SK-N-SH (cell line): Measurements from ENCODE around the gene MAPT. TPM values are rescaled to one million over a fixed set of nuclear protein-coding genes. Genes with fewer than 3 reads are reported as not detected.

ENCODE experiments used
- CTCF ChIA-PET: fragments of 300-600, 350-600 bp; formaldehyde crosslinking; extraction: SDS; loops from one replicate; lab custom pipeline; 2021; lab: Yijun Ruan, JAX
- POLR2A ChIA-PET: fragments of 350-600 bp; sonication (Branson Sonifier 250); formaldehyde crosslinking; extraction: SDS; loops from one replicate; lab custom pipeline; 2020; ENCODE audit warnings: antibody characterized with exemption, inconsistent platforms; lab: Yijun Ruan, JAX
- DNase-seq: peaks from one replicate; pipeline ENCODE4 v3.0.0; 2012
- H2AFZ ChIP-seq: fragments of 200-600 bp; sonication (generic); 2 replicates; pipeline ENCODE4 v1.8.1; 2016; ENCODE audit warnings: antibody characterized with exemption, mild to moderate bottlenecking, low read depth
- H3F3A ChIP-seq: fragments of 200-600 bp; sonication (generic); replicated peaks from 2 replicates; pipeline ENCODE3; 2016; ENCODE audit warnings: antibody characterized with exemption, mild to moderate bottlenecking; ENCODE audit not compliant: insufficient read depth
- H3K27ac ChIP-seq, 2 experiments: fragments of 200-500 bp in 1 of 2; fragments of 200-600 bp in 1 of 2; sonication (Bioruptor generic) in 1 of 2; sonication (generic), shearing (Covaris generic) in 1 of 2; 2 replicates each; pipeline versions ENCODE4 v1.5.1 to v1.6.1; 2014 to 2016; ENCODE audit warnings: low read depth in 2 of 2, inconsistent platforms in 1 of 2, low read length in 1 of 2, mild to moderate bottlenecking in 1 of 2, mixed read lengths in 1 of 2
- H3K27me3 ChIP-seq: fragments of 200-600 bp; sonication (generic), shearing (Covaris generic); 2 replicates; pipeline ENCODE4 v1.6.1; 2016; ENCODE audit warnings: mixed run types; ENCODE audit not compliant: insufficient read depth
- H3K36me3 ChIP-seq, 2 experiments: fragments of 200-500 bp in 1 of 2; fragments of 200-600 bp in 1 of 2; sonication (Bioruptor generic) in 1 of 2; sonication (generic) in 1 of 2; replicated peaks in 1 of 2; 2 replicates each; pipeline versions ENCODE3 to v1.5.1; 2014 to 2016; ENCODE audit warnings: low read length in 1 of 2, mild to moderate bottlenecking in 1 of 2; ENCODE audit not compliant: insufficient read depth in 2 of 2, control insufficient read depth in 1 of 2
- H3K4me1 ChIP-seq, 2 experiments: fragments of 200-500 bp in 1 of 2; fragments of 200-600 bp in 1 of 2; sonication (Bioruptor generic) in 1 of 2; sonication (generic), shearing (Covaris generic) in 1 of 2; 2 replicates each; pipeline versions ENCODE4 v1.5.1 to v1.6.1; 2014 to 2016; ENCODE audit warnings: low read depth in 1 of 2, low read length in 1 of 2, mixed run types in 1 of 2; ENCODE audit not compliant: insufficient read depth in 2 of 2, control insufficient read depth in 1 of 2
- H3K4me2 ChIP-seq: fragments of 200-600 bp; sonication (generic), shearing (Covaris generic); 2 replicates; pipeline ENCODE4 v1.6.1; 2017; ENCODE audit warnings: mixed run types
- H3K4me3 ChIP-seq, 2 experiments: fragments of 200-500 bp in 1 of 2; fragments of 200-600 bp in 1 of 2; sonication (Bioruptor generic) in 1 of 2; sonication (generic), shearing (Covaris generic) in 1 of 2; 2 replicates each; pipeline versions ENCODE4 v1.5.1 to v1.8.1; 2014 to 2016; ENCODE audit warnings: low read depth in 2 of 2, inconsistent platforms in 1 of 2, low read length in 1 of 2, mild to moderate bottlenecking in 1 of 2, mixed read lengths in 1 of 2, moderate library complexity in 1 of 2
- H3K79me2 ChIP-seq: fragments of 200-600 bp; sonication (generic); 2 replicates; pipeline ENCODE4 v1.8.1; 2017; ENCODE audit warnings: mild to moderate bottlenecking; ENCODE audit not compliant: insufficient read depth
- H3K9ac ChIP-seq: fragments of 200-600 bp; sonication (generic); 2 replicates; pipeline ENCODE4 v1.6.1; 2017; ENCODE audit warnings: mixed run types
- H3K9me2 ChIP-seq: fragments of 200-600 bp; sonication (generic); 2 replicates; pipeline ENCODE4 v1.6.1; 2017; ENCODE audit warnings: mixed run types
- H3K9me3 ChIP-seq: fragments of 200-600 bp; sonication (generic); 2 replicates; pipeline ENCODE4 v1.6.1; 2017; ENCODE audit warnings: mixed run types, mild to moderate bottlenecking, moderate library complexity
- H4K20me1 ChIP-seq: fragments of 200-600 bp; sonication (generic); 2 replicates; pipeline ENCODE4 v1.6.1; 2017; ENCODE audit warnings: mild to moderate bottlenecking, mixed run types; ENCODE audit not compliant: insufficient read depth
- CHD2 ChIP-seq: fragments of 150-350 bp; IDR thresholded peaks from 2 replicates; pipeline ENCODE4 v1.6.1; 2018; ENCODE audit warnings: low read length; ENCODE audit not compliant: partially characterized antibody
- ELF1 ChIP-seq: IDR thresholded peaks from 2 replicates; pipeline ENCODE4 v1.4.0; 2012
- EP300 ChIP-seq, 2 experiments: IDR thresholded peaks; 2 replicates each; pipeline versions ENCODE4 v1.4.0 to v1.6.1; 2012; ENCODE audit warnings: borderline replicate concordance in 1 of 2, low read depth in 1 of 2, low read length in 1 of 2
- EZH2phosphoT487 ChIP-seq: fragments of 200-600 bp; sonication (generic); IDR thresholded peaks from 2 replicates; pipeline ENCODE4 v1.6.1; 2017; ENCODE audit warnings: low read depth, mixed run types, mild to moderate bottlenecking, antibody characterized with exemption, moderate library complexity, borderline replicate concordance
- FOXM1 ChIP-seq: IDR thresholded peaks from 2 replicates; pipeline ENCODE4 v1.4.0; 2012; ENCODE audit warnings: low read depth, mild to moderate bottlenecking
- GABPA ChIP-seq: IDR thresholded peaks from 2 replicates; pipeline ENCODE4 v1.4.0; 2012; ENCODE audit warnings: low read depth, mild to moderate bottlenecking
- MEF2A ChIP-seq: IDR thresholded peaks from 2 replicates; pipeline ENCODE4 v1.4.0; 2012; ENCODE audit warnings: low read depth, borderline replicate concordance
- MXI1 ChIP-seq: IDR thresholded peaks from 2 replicates; pipeline ENCODE4 v1.6.1; 2012; ENCODE audit warnings: mild to moderate bottlenecking, low read depth, low read length, improper control_type of control experiment
- NFIC ChIP-seq: IDR thresholded peaks from 2 replicates; pipeline ENCODE4 v1.4.0; 2012; ENCODE audit warnings: borderline replicate concordance
- POLR2AphosphoS5 ChIP-seq: IDR thresholded peaks from 2 replicates; pipeline ENCODE4 v1.6.1; 2012; ENCODE audit warnings: low read depth, low read length
- RAD21 ChIP-seq: IDR thresholded peaks from 2 replicates; pipeline ENCODE4 v1.6.1; 2012; ENCODE audit warnings: mild to moderate bottlenecking, low read length
- RFX5 ChIP-seq: IDR thresholded peaks from 2 replicates; pipeline ENCODE4 v1.6.1; 2012; ENCODE audit warnings: mild to moderate bottlenecking, improper control_type of control experiment, low read length
- SIN3A ChIP-seq: IDR thresholded peaks from 2 replicates; pipeline ENCODE4 v1.6.1; 2012; ENCODE audit warnings: low read depth, mild to moderate bottlenecking, low read length, moderate library complexity, borderline replicate concordance
- TAF1 ChIP-seq: IDR thresholded peaks from 2 replicates; pipeline ENCODE4 v1.6.1; 2012; ENCODE audit warnings: low read depth, mild to moderate bottlenecking, low read length, moderate library complexity, borderline replicate concordance
- TCF12 ChIP-seq: IDR thresholded peaks from 2 replicates; pipeline ENCODE4 v1.4.0; 2012
- WGBS: methylation state at CpG from one replicate; pipeline ENCODE4 v1.1.6; 2017; ENCODE audit warnings: low lambda C conversion rate; 5-methylcytosine and 5-hydroxymethylcytosine counted together
- polyA plus RNA-seq, 3 experiments: library from polyadenylated mRNA; depleted of rRNA; stranded (reverse); fragments of >200 nt; gene quantifications; 2 replicates each; pipeline ENCODE4 v1.2.3, GENCODE V29; 2012
- TF ChIP-seq, protein P1 (sequence below): fragments of 200-600 bp; sonication (generic); IDR thresholded peaks from 2 replicates; pipeline ENCODE4 v1.6.1; 2017; ENCODE audit warnings: antibody characterized with exemption, mild to moderate bottlenecking, moderate library complexity

Gene MAPT
- polyA plus RNA-seq, 1 of the 3 experiments (the other 2 are of a cell fraction), result 0.74 TPM

DNA sequence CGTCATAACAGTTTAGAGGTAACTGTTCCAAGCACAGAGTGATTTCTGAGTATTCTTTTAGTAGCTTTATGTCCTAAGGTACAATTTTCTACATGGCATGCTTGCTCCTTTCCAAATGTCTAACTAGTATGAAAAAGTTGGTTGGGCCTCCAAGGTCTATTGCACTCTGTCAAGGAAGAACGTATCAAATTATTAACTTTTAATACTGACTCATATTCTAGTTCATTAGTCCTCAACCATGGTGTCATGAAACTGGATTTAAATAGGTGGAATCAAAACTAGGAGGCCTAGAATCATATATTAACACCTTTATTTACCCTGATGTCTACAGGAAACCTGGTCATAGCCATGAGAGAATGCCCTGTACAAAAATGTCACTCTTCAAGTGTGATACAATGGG lies 166.1 kb downstream of the MAPT start:
- Histone ChIP-seq H2AFZ (no peak overlapping the region), H3K4me2 (no peak overlapping the region), H3K9me3 (no peaks in the 10 kb centered on the region), H3F3A (peaks cover 66% of the 10 kb centered on the region), H3K4me3 (no peak overlapping the region), H3K9me2 (no peaks in the 10 kb centered on the region), H3K27ac (no peak overlapping the region), H3K36me3 (peaks cover 20 to 35% of the 10 kb centered on the region in 2 experiments), H3K27me3 (no peaks in the 10 kb centered on the region), H3K9ac (no peak overlapping the region), H4K20me1 (peaks cover 73% of the 10 kb centered on the region), H3K4me1 (peaks cover 2 to 27% of the 10 kb centered on the region in 2 experiments; a peak in 3 of 4 replicates), H3K79me2 (peaks cover 78% of the 10 kb centered on the region)
- no peak for DNase-seq
- CTCF ChIA-PET, result interaction anchor here (1.2 to 5.5 kb wide), 6 partner anchors 8 to 133 kb away, joined by 3 to 48 read pairs (median 8); partner anchors contain the start of gene KANSL1
- TF ChIP-seq POLR2AphosphoS5 (no peak), EP300 (IDR thresholded peaks at IDR 0.05; ENCODE audit: borderline replicate concordance in 1 of 2, low read depth in 1 of 2, low read length in 1 of 2) (no peak), MXI1 (no peak), TCF12 (no peak), MEF2A (no peak), NFIC (no peak), RFX5 (no peak), RAD21 (no peak), SIN3A (no peak), CHD2 (no peak), GABPA (no peak), ELF1 (no peak), EZH2phosphoT487 (no peak), TAF1 (no peak), FOXM1 (no peak)
- POLR2A ChIA-PET, result no interaction called here
- 92% methylated on average over 2 of the region's 2 CpGs for WGBS

GRCh38 chr17:46061435-46061834 lies 167.1 kb downstream of the MAPT start:
- TF ChIP-seq RAD21 (peak; percentile 49), GABPA (no peak)
- TF ChIP-seq, protein P1, sequence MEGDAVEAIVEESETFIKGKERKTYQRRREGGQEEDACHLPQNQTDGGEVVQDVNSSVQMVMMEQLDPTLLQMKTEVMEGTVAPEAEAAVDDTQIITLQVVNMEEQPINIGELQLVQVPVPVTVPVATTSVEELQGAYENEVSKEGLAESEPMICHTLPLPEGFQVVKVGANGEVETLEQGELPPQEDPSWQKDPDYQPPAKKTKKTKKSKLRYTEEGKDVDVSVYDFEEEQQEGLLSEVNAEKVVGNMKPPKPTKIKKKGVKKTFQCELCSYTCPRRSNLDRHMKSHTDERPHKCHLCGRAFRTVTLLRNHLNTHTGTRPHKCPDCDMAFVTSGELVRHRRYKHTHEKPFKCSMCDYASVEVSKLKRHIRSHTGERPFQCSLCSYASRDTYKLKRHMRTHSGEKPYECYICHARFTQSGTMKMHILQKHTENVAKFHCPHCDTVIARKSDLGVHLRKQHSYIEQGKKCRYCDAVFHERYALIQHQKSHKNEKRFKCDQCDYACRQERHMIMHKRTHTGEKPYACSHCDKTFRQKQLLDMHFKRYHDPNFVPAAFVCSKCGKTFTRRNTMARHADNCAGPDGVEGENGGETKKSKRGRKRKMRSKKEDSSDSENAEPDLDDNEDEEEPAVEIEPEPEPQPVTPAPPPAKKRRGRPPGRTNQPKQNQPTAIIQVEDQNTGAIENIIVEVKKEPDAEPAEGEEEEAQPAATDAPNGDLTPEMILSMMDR, result peak; percentile 62
- H4K20me1 ChIP-seq, result peaks cover 67% of the 10 kb centered on the region
- no peak overlapping the region for H3K4me3 ChIP-seq
- no peak overlapping the region for H2AFZ ChIP-seq
- no peaks in the 10 kb centered on the region for H3K27me3 ChIP-seq
- no peak for DNase-seq
- peaks cover 77% of the 10 kb centered on the region for H3K79me2 ChIP-seq
- H3K36me3 ChIP-seq, result peaks cover 29 to 43% of the 10 kb centered on the region in 2 experiments
- H3K4me1 ChIP-seq, result peaks cover 2 to 24% of the 10 kb centered on the region in 2 experiments; a peak in 3 of 4 replicates
- H3K27ac ChIP-seq, result no peak overlapping the region
- ChIA-PET CTCF (interaction anchor here (0.7 to 2.6 kb wide), 4 partner anchors 12 to 1200 kb away, joined by 3 to 12 read pairs (median 4); no protein-coding TSS in a partner anchor), POLR2A (no interaction called here)
- H3K4me2 ChIP-seq, result no peak overlapping the region
- no peaks in the 10 kb centered on the region for H3K9me3 ChIP-seq
- H3K9me2 ChIP-seq, result no peaks in the 10 kb centered on the region
- H3F3A ChIP-seq, result peaks cover 61% of the 10 kb centered on the region
- WGBS, result 93% methylated on average over 5 of the region's 5 CpGs
- no peak overlapping the region for H3K9ac ChIP-seq
